ENCODE data around the gene MYRFL.

Gene MYRFL

GRCh38 chr12:69900720-69901131, 75.7 kb downstream of the MYRFL start:
- peak; percentile 73 for DNase-seq

DNA sequence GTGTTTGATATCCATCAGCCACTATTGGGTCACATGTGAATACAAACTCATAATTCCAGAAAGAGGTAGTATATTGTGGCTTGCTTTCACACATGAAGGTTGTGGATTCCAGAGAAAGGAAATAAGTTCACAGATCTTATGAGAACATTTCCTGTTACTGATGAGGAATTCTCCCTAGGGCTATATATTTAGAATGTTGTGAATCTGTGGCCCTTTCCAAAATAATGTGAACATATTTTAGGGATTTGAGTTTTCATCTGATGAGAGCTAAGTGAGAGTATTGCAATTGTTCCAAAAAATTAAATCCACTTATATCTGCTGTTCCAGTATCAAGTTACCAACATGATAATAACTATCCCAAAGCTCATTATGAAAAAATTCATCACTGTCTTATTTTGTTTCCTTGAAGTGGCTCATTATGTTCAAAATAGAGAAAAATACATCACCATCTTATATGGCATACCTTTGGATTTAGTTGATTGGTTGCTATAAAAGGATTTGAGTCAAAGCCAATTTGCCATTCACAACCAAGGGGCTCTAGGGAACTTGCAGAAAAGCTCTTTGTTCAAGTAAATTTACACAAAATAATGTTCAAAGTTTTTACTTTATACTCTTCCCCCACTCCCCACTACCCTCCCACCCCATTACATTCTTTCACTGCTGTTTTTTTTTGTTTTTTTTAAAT, 76.3 kb downstream of the MYRFL start:
- no peak for DNase-seq

GRCh38 chr12:69903548-69903947, 78.5 kb downstream of the MYRFL start:
- peak; percentile 82 for DNase-seq

- DNase-seq, result no peak
Measured at GRCh38 chr12:69904777-69905176, 79.8 kb downstream of the MYRFL start.

DNA sequence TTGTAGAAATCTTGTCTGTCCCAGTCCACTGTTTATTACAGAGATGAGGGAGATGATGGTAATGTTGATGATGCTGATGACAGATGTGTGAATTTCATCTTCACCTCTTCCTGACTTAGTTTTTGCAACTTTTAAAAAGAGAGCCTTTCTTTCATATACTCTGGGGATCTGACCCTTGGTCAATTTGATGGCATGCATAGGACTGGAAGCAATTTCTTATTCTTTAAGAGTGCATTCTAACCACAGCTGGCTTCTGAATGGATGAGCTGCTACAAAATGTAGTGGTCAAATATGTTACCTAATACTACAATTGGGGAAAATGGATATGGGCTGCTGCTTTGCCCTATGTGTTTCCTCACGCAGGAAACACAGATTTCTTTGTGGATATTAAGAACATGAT, 80.8 kb downstream of the MYRFL start:
- DNase-seq, result no peak

GRCh38 chr12:69906411-69907216, 81.6 kb downstream of the MYRFL start:
- no peak for DNase-seq

DNA sequence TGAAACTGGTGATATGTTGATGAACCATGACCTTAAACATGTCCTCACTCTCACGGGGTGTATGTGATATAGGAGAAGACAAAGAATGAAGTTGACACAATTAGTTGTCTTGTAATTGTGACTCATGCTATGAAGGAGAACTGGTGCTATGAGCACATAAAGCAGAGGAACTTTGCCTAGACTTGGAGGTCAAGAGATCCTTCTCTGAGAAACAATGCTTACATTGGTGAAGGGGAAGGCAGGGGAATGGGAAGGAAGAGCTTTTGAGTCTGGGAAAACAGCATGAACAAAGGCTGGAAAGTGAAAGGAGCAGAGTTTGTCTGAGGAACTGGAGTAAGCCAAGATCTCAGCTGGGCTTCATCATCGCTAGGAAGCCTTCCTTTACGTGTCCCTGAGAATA, 83.2 kb downstream of the MYRFL start:
- no peak for DNase-seq

GRCh38 chr12:69910694-69911093, 85.7 kb downstream of the MYRFL start:
- no peak for DNase-seq

GRCh38 chr12:69913526-69913925, 88.5 kb downstream of the MYRFL start:
- DNase-seq, result no peak

GRCh38 chr12:69915964-69916363, 90.9 kb downstream of the MYRFL start:
- no peak for DNase-seq

GRCh38 chr12:69916544-69917235, 91.7 kb downstream of the MYRFL start:
- DNase-seq, result no peak

DNA sequence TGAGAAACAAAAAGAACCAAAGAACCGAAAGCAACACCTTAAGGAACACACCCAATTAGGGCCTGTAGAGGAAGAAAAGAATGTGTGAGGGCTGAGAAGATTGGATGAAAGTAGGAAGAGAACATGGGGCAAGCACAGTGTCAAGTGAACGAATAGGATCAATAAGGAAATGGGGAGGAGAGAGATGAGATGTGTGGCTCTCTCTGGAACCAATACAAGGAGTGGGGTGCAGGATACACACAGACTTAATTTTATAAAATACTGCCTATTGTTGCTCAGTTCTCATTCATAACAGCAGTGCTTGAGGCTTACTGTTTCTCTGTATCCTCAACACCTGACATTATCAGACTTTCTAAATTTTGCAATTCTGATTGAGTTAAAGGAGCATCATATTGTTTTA, 93.3 kb downstream of the MYRFL start:
- no peak for DNase-seq

- no peak for DNase-seq
Measured at GRCh38 chr12:69919495-69919894, 94.5 kb downstream of the MYRFL start.

GRCh38 chr12:69921831-69922230, 96.8 kb downstream of the MYRFL start:
- no peak for DNase-seq

DNA sequence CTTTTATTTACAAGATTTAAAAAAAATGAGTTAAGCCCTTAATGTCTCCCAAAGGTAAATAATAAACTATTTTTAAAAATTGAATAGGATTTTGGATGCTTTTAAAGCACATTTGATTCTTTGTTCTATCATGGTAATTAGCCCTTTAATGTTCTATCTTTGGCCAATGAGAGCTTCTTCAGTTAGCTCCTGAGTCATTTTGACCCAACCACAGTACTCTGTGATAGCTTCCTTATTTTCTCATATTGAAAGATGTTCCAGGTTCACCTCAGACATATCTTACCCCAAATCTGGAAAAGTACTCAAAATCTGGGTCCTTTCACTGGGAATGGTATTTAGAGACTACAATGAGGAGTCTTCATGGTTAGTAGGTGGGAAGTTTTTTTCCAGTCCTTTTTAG, 98.0 kb downstream of the MYRFL start:
- no peak for DNase-seq

DNA sequence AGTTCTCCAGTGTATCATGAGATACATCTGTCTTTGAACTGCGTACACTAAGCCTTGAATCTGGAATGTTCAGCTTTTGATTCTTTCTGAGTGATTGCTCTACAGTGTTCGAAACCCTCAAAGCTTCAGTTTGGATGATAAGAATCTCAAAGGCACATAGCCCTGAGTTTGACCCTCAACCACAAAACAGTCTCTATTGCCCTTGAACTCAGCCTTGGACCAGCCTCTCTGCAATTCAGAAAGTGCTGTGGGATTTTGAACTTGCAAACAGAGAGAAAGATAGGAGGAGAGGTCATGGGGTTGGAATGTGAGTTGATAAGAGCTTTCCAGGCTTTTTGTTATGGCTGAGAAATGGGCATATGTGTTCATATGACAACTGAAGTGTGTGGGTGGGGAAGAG, 100.3 kb downstream of the MYRFL start:
- DNase-seq, result no peak

DNA sequence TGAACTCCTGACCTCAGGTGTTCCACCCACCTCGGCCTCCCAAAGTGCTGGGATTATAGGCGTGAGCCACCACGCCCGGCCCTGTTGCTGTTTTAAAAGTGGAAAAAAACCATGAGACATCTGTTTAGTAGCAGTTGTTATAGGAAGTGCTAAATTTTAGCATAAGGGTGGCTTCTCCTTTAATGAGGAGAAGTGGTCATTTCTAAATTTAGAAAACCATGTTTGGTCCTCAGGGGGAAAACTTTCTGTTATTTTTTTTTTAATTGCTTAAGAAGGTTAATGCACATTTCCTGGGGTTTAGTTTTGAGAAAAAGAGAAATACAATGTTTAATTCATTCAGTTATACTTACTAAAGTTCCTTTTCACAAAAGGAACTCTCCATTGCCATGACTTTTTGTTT, 102.1 kb downstream of the MYRFL start:
- DNase-seq, result no peak

- no peak for DNase-seq
Measured at GRCh38 chr12:69929125-69929524, 104.1 kb downstream of the MYRFL start.

DNA sequence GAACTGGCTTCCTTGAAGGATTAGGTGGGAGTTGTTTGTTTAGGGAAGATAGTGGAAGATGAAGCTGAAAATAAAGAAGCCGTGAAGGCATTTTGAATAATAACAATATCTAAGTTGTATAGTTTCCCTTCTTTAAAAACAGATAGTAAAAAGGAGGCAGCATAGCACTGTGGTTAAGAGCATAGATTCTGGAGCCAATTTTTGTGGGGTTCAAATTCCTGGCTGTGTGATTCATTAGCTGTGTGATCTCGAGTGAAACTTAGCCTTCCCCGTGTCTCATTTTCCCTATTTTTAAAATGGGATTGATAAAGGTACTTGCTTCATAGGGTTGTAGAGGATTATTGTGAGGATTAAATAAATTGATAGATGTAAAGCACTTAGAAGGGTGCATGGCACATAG, 104.5 kb downstream of the MYRFL start:
- no peak for DNase-seq

- DNase-seq, result no peak
Measured at GRCh38 chr12:69931569-69931968, 106.5 kb downstream of the MYRFL start.

GRCh38 chr12:69932154-69932553, 107.1 kb downstream of the MYRFL start:
- DNase-seq, result no peak

DNA sequence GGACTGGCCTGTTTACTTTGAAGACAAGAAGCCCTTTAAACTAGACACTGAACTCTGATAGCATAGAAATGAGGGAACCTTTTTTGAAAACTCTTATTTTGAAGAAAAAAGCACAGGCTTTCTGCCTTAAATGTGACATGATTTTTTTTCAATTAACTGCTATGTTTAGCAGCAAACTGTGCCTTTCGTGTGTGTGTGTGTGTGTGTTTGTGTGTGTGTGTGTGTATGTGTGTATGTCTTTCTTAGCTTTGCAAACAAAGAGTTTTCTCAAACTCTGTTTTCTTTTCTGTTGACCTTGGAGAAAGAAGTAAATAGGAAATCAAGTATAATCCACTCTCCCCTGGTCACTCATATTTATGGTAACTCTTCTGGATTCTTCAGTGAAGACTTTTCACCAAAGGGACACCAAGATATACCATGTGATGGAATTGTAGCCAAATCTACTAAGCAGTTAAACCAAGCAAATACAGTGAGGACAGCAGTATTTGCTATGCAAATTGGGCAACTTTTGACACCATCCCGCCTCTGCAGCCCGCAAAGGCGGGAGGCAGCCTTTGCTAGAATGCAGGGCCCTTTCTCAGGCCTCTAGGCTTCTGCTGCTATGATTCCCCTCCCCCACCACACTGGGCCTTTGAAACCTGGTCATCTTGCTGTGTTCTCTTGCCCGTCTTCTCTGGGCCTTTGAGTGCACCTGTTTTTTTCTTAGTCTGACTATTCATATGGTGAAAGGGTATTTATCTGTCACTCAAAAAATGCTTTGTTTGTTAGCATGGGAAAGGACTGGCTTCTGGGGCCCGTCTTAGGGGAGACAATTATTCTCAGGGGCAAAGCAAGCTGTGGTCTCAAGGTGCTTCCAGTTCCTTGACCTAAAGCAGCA, 107.9 kb downstream of the MYRFL start:
- DNase-seq, result peak; percentile 41

- DNase-seq, result no peak
Measured at GRCh38 chr12:69934011-69934410, 109.0 kb downstream of the MYRFL start.
